Measurements from ENCODE around the gene PLPP4.

The PLPP4 gene

GRCh38 chr10:120578134-120578533 lies 121.1 kb downstream of the PLPP4 start:
- DNase-seq (ENCODE audit: low spot score) = no peak

GRCh38 chr10:120578890-120579289 lies 121.9 kb downstream of the PLPP4 start:
- DNase-seq (ENCODE audit: low spot score) = no peak

GRCh38 chr10:120580918-120581895 lies 124.2 kb downstream of the PLPP4 start:
- no peak for DNase-seq (ENCODE audit: low spot score)

GRCh38 chr10:120582753-120583152 lies 125.7 kb downstream of the PLPP4 start:
- DNase-seq (ENCODE audit: low spot score) = no peak

- DNase-seq (ENCODE audit: low spot score) = no peak
Observed at GRCh38 chr10:120583424-120584108, 126.5 kb downstream of the PLPP4 start.

- DNase-seq (ENCODE audit: low spot score) = no peak
Observed at GRCh38 chr10:120584786-120585185, 127.8 kb downstream of the PLPP4 start.

- DNase-seq (ENCODE audit: low spot score) = no peak
Observed at GRCh38 chr10:120586471-120586872, 129.4 kb downstream of the PLPP4 start.

- DNase-seq (ENCODE audit: low spot score) = no peak
Observed at GRCh38 chr10:120587061-120587460, 130.0 kb downstream of the PLPP4 start.

GRCh38 chr10:120588311-120588710 lies 131.3 kb downstream of the PLPP4 start:
- no peak for DNase-seq (ENCODE audit: low spot score)

- no peak for DNase-seq (ENCODE audit: low spot score)
Observed at GRCh38 chr10:120593693-120594092, 136.7 kb downstream of the PLPP4 start.

- DNase-seq (ENCODE audit: low spot score) = no peak
Observed at GRCh38 chr10:120597902-120598301, 140.9 kb downstream of the PLPP4 start.

GRCh38 chr10:120598386-120598785 lies 141.4 kb downstream of the PLPP4 start:
- no peak for DNase-seq (ENCODE audit: low spot score)

GRCh38 chr10:120599200-120599724 lies 142.2 kb downstream of the PLPP4 start:
- no peak for DNase-seq (ENCODE audit: low spot score)

GRCh38 chr10:120600871-120601649 lies 144.0 kb downstream of the PLPP4 start:
- DNase-seq (ENCODE audit: low spot score) = no peak

- DNase-seq (ENCODE audit: low spot score) = no peak
Observed at GRCh38 chr10:120601999-120602398, 145.0 kb downstream of the PLPP4 start.

- no peak for DNase-seq (ENCODE audit: low spot score)
Observed at GRCh38 chr10:120605410-120605809, 148.4 kb downstream of the PLPP4 start.

- DNase-seq (ENCODE audit: low spot score) = no peak
Observed at GRCh38 chr10:120606051-120606764, 149.2 kb downstream of the PLPP4 start.

GRCh38 chr10:120607016-120607709 lies 150.1 kb downstream of the PLPP4 start:
- DNase-seq (ENCODE audit: low spot score) = no peak

GRCh38 chr10:120607710-120608703 lies 151.0 kb downstream of the PLPP4 start:
- DNase-seq (ENCODE audit: low spot score) = no peak

- no peak for DNase-seq (ENCODE audit: low spot score)
Observed at GRCh38 chr10:120609006-120609405, 152.0 kb downstream of the PLPP4 start.
